Lower lobe of right lung (tissue), 1 donor: ENCODE results near the gene C7orf57. TPM values are rescaled to one million over a fixed set of nuclear protein-coding genes. Genes with fewer than 3 reads are reported as not detected.

Source experiments
- total RNA-seq: library from RNA; stranded (reverse); fragmentation: NEBNext Ultra II Directional; extraction: Animal tissue kit (Norgen Biotek cat#: 25700); gene quantifications from one replicate; pipeline ENCODE4 v1.2.1, GENCODE V29; 2021
- donor health status: DM: no; HTN: yes; CAD: no; lungs with severe emphysema.

C7orf57 gene
- total RNA-seq, 1 donor from 2014 or later = 1.6 TPM

Other genes starting within 250 kb of the C7orf57 start
- 0.59 TPM for gene PKD1L1, start 87.1 kb upstream of the C7orf57 start, total RNA-seq
- gene HUS1, start 55.9 kb upstream of the C7orf57 start, total RNA-seq = 39.2 TPM
- gene SUN3, start 6.4 kb upstream of the C7orf57 start, total RNA-seq = not detected
- gene UPP1, start 53.7 kb downstream of the C7orf57 start, total RNA-seq = 61.0 TPM
- gene ABCA13, start 135.9 kb downstream of the C7orf57 start, total RNA-seq = 2.2 TPM